ENCODE data around the gene RNF112.

RNF112 gene

GRCh38 chr17:19388791-19389785, 21.9 kb upstream of the RNF112 start:
- Histone ChIP-seq H3K27me3 (replicated peaks) (no peaks in the 10 kb centered on the region), H3K4me3 (ENCODE audit: low read depth, low read length) (no peak overlapping the region), H3K36me3 (replicated peaks) (peaks cover 10% of the 10 kb centered on the region), H3K27ac (no peak overlapping the region)
- no peak for TF ChIP-seq CTCF (IDR thresholded peaks at IDR 0.05; ENCODE audit: low read depth, low read length, missing control alignments)
- in situ Hi-C loops (cut with HindIII; ENCODE audit: low pct_ligation_motif_present, low sequenced_read_pairs), result no loop called here
- DNase-seq, result no peak

- H3K36me3 ChIP-seq (replicated peaks), result no peaks in the 10 kb centered on the region
- no peak for DNase-seq
- no peak overlapping the region for H3K4me3 ChIP-seq (ENCODE audit: low read depth, low read length)
- no peaks in the 10 kb centered on the region for H3K27me3 ChIP-seq (replicated peaks)
- no peak overlapping the region for H3K27ac ChIP-seq
- in situ Hi-C loops (cut with HindIII; ENCODE audit: low pct_ligation_motif_present, low sequenced_read_pairs), result no loop called here
- no peak for TF ChIP-seq CTCF (IDR thresholded peaks at IDR 0.05; ENCODE audit: low read depth, low read length, missing control alignments)
Measured at GRCh38 chr17:19390951-19391350, 20.1 kb upstream of the RNF112 start.

GRCh38 chr17:19391432-19391831, 19.6 kb upstream of the RNF112 start:
- in situ Hi-C loops (cut with HindIII; ENCODE audit: low pct_ligation_motif_present, low sequenced_read_pairs), result no loop called here
- Histone ChIP-seq H3K4me3 (ENCODE audit: low read depth, low read length) (no peak overlapping the region), H3K27ac (no peak overlapping the region), H3K27me3 (replicated peaks) (no peaks in the 10 kb centered on the region), H3K36me3 (replicated peaks) (no peaks in the 10 kb centered on the region)
- TF ChIP-seq CTCF (IDR thresholded peaks at IDR 0.05; ENCODE audit: low read depth, low read length, missing control alignments), result no peak
- no peak for DNase-seq

GRCh38 chr17:19392303-19392702, 18.7 kb upstream of the RNF112 start:
- in situ Hi-C loops (cut with HindIII; ENCODE audit: low pct_ligation_motif_present, low sequenced_read_pairs), result no loop called here

GRCh38 chr17:19397556-19398041, 13.4 kb upstream of the RNF112 start:
- H3K27ac ChIP-seq, result no peak overlapping the region
- no peak overlapping the region for H3K4me3 ChIP-seq (ENCODE audit: low read depth, low read length)
- in situ Hi-C loops (cut with HindIII; ENCODE audit: low pct_ligation_motif_present, low sequenced_read_pairs), result no loop called here
- no peaks in the 10 kb centered on the region for H3K36me3 ChIP-seq (replicated peaks)
- DNase-seq, result no peak
- H3K27me3 ChIP-seq (replicated peaks), result no peaks in the 10 kb centered on the region
- peak; percentile 12 for TF ChIP-seq CTCF (IDR thresholded peaks at IDR 0.05; ENCODE audit: low read depth, low read length, missing control alignments)

More at GRCh38 chr17:19392303-19392702, 18.7 kb upstream of the RNF112 start:
- Histone ChIP-seq H3K27ac (no peak overlapping the region), H3K36me3 (replicated peaks) (no peaks in the 10 kb centered on the region), H3K4me3 (ENCODE audit: low read depth, low read length) (no peak overlapping the region), H3K27me3 (replicated peaks) (no peaks in the 10 kb centered on the region)
- no peak for TF ChIP-seq CTCF (IDR thresholded peaks at IDR 0.05; ENCODE audit: low read depth, low read length, missing control alignments)
- no peak for DNase-seq

All from brain microvascular endothelial cell (primary cell).